Transverse colon (tissue), 4 donors: ENCODE measurements around the gene LETM1. TPM values are rescaled to one million over a fixed set of nuclear protein-coding genes. Genes with fewer than 3 reads are reported as not detected.

Experiments
- DNase-seq: peaks from one replicate; pipeline ENCODE4 v3.0.0-alpha.2; 2019
- H3K27ac ChIP-seq, 4 donors: fragments of 200-600 bp; sonication (generic); 2 replicates each; pipeline ENCODE4 v1.5.1; 2016 to 2018; ENCODE audit warnings: inconsistent platforms in 4 of 4
- H3K27me3 ChIP-seq: fragments of 200-600 bp; sonication (generic); 2 replicates; pipeline ENCODE4 v1.5.1; 2017; ENCODE audit warnings: inconsistent platforms
- H3K36me3 ChIP-seq, 4 donors: fragments of 200-600 bp; sonication (generic); 2 replicates each; pipeline ENCODE4 v1.5.1; 2017 to 2019; ENCODE audit warnings: inconsistent platforms in 4 of 4
- H3K4me1 ChIP-seq, 4 donors: fragments of 200-600 bp; sonication (generic); 2 replicates each; pipeline ENCODE4 v1.5.1; 2017 to 2020; ENCODE audit warnings: inconsistent platforms in 4 of 4
- H3K4me3 ChIP-seq, 4 donors: fragments of 200-600 bp; sonication (generic); 1 replicate in 1 of 4; 2 replicates in 3 of 4; pipeline versions ENCODE4 v1.5.1 to v1.6.1; 2017 to 2019; ENCODE audit warnings: inconsistent platforms in 4 of 4
- H3K9me3 ChIP-seq, 2 donors: fragments of 200-600 bp; sonication (generic); 2 replicates each; pipeline ENCODE4 v1.5.1; 2017 to 2019; ENCODE audit warnings: inconsistent platforms in 2 of 2
- EP300 ChIP-seq: sonication (generic); formaldehyde crosslinking; IDR thresholded peaks from one replicate; pipeline ENCODE4 v1.6.1; 2017; ENCODE audit warnings: antibody characterized with exemption, low read depth
- POLR2A ChIP-seq: fragments of 450-650 bp; IDR thresholded peaks from one replicate; pipeline ENCODE4 v1.6.1; 2016; ENCODE audit warnings: antibody characterized with exemption, mild to moderate bottlenecking, moderate library complexity
- POLR2AphosphoS5 ChIP-seq, 3 donors: sonication (generic); formaldehyde crosslinking; IDR thresholded peaks; one replicate each; pipeline ENCODE4 v1.6.1; 2016; ENCODE audit warnings: antibody characterized with exemption in 3 of 3
- WGBS, 2 donors: methylation state at CpG; one replicate each; pipeline ENCODE4 v1.1.5; 2018; ENCODE audit warnings: low coverage in 1 of 2; 5-methylcytosine and 5-hydroxymethylcytosine counted together
- in situ Hi-C, 4 donors: fragments of 200-750 bp; cut with MboI; loops; one replicate each; pipeline versions ENCODE4 v1.15.0 to v1.15.1; 2017; ENCODE audit warnings: low sequenced_read_pairs in 3 of 4, low pct_ligation_motif_present in 1 of 4, low pct_unique_long_range_greater_than_20kb in 1 of 4
- intact Hi-C: fragments of 100-400 bp; cut with DNase I; formaldehyde crosslinking; loops from one replicate; pipeline ENCODE4 v1.15.1; 2023; ENCODE audit warnings: low total_unique reads
- total RNA-seq, 4 donors: library from RNA; depleted of rRNA; stranded (reverse); fragments of >200 nt; gene quantifications; one replicate each; pipeline ENCODE4 v1.1.0, GENCODE V29; 2016
- TF ChIP-seq, protein P1 (sequence below), 5 experiments: fragments of 200-600 bp in 3 of 5; fragments of 450-650 bp in 2 of 5; sonication (generic) in 3 of 5; IDR thresholded peaks; 1 replicate in 2 of 5; 2 replicates in 3 of 5; pipeline ENCODE4 v1.5.1; 2016 to 2017; ENCODE audit warnings: antibody characterized with exemption in 5 of 5, inconsistent platforms in 3 of 5, mild to moderate bottlenecking in 2 of 5, moderate library complexity in 1 of 5

Gene LETM1
- total RNA-seq, 4 donors from 2014 or later: 173 to 469 (median 243) TPM

DNA sequence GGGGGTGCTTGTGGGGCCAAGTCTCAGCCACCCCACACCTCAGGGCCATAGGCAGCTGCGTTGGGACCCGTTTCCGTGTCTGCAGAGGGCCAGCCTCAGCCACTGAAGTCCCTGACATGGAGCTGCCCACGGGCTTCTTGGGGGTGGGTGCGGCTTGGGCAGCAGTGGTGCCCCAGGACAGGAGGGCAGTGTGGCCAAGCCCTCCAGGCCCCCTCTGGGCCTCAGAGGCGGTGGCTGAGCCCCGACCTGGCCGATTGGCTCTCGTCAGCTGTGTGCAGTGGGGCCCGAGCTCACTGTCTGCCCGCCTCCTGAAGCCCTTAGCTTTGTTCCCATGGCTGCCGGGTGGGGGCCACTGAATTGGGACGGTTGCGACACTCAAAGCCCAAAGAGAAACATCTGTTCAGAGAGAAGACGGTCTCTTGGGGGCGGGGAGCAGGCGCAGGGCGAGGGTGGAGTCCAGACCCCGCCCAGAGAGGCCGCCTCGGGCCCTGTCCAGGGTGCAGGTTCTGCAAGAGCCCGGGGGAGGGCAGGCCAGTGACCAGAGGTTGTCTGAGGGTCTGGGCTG lies 53.7 kb downstream of the LETM1 start:
- WGBS, 2 donors: 88 to 100% methylated on average over 2 to 22 of the region's 22 CpGs
- no peaks in the 10 kb centered on the region for H3K36me3 ChIP-seq
- H3K4me3 ChIP-seq: no peak overlapping the region
- H3K4me1 ChIP-seq: peaks cover 0 to 11% (median 3%) of the 10 kb centered on the region in 4 donors
- H3K27me3 ChIP-seq: peaks cover 7% of the 10 kb centered on the region
- in situ Hi-C loops: loop anchor here in 1 of 4 donors (25.0 kb wide), 1 partner anchor 385 kb away; no protein-coding TSS in a partner anchor
- intact Hi-C loops: no loop called here
- no peaks in the 10 kb centered on the region for H3K9me3 ChIP-seq
- DNase-seq: peak; percentile 36
- no peak overlapping the region for H3K27ac ChIP-seq
- TF ChIP-seq POLR2A (no peak), POLR2AphosphoS5 (IDR thresholded peaks at IDR 0.05) (no peak), EP300 (no peak)
- TF ChIP-seq, protein P1, sequence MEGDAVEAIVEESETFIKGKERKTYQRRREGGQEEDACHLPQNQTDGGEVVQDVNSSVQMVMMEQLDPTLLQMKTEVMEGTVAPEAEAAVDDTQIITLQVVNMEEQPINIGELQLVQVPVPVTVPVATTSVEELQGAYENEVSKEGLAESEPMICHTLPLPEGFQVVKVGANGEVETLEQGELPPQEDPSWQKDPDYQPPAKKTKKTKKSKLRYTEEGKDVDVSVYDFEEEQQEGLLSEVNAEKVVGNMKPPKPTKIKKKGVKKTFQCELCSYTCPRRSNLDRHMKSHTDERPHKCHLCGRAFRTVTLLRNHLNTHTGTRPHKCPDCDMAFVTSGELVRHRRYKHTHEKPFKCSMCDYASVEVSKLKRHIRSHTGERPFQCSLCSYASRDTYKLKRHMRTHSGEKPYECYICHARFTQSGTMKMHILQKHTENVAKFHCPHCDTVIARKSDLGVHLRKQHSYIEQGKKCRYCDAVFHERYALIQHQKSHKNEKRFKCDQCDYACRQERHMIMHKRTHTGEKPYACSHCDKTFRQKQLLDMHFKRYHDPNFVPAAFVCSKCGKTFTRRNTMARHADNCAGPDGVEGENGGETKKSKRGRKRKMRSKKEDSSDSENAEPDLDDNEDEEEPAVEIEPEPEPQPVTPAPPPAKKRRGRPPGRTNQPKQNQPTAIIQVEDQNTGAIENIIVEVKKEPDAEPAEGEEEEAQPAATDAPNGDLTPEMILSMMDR (IDR thresholded peaks at IDR 0.05): no peak

DNA sequence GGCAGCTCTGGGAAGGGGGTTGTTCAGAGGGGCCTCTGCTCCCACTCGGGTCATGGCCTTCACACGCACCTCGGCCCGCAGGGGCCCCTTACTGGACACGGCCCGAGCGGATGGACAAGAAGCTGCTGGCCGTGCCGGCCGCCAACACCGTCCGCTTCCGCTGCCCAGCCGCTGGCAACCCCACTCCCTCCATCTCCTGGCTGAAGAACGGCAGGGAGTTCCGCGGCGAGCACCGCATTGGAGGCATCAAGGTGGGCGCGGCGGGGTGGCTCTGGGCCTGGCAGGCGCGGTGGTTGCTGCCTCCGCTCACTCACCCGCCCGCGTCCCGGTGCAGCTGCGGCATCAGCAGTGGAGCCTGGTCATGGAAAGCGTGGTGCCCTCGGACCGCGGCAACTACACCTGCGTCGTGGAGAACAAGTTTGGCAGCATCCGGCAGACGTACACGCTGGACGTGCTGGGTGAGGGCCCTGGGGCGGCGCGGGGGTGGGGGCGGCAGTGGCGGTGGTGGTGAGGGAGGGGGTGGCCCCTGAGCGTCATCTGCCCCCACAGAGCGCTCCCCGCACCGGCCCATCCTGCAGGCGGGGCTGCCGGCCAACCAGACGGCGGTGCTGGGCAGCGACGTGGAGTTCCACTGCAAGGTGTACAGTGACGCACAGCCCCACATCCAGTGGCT lies 54.5 kb downstream of the LETM1 start:
- intact Hi-C loops: no loop called here
- in situ Hi-C loops: loop anchor here in 1 of 4 donors (25.0 kb wide), 1 partner anchor 386 kb away; no protein-coding TSS in a partner anchor
- no peak overlapping the region for H3K4me3 ChIP-seq
- H3K36me3 ChIP-seq: no peaks in the 10 kb centered on the region
- WGBS, 2 donors: 93 to 96% methylated on average over 17 to 40 of the region's 56 CpGs
- H3K4me1 ChIP-seq: peaks cover 2 to 19% (median 7%) of the 10 kb centered on the region in 4 donors
- H3K27me3 ChIP-seq: peaks cover 15% of the 10 kb centered on the region
- no peaks in the 10 kb centered on the region for H3K9me3 ChIP-seq
- DNase-seq: no peak
- TF ChIP-seq EP300 (no peak), POLR2A (no peak), POLR2AphosphoS5 (IDR thresholded peaks at IDR 0.05) (no peak)
- H3K27ac ChIP-seq: no peak overlapping the region

DNA sequence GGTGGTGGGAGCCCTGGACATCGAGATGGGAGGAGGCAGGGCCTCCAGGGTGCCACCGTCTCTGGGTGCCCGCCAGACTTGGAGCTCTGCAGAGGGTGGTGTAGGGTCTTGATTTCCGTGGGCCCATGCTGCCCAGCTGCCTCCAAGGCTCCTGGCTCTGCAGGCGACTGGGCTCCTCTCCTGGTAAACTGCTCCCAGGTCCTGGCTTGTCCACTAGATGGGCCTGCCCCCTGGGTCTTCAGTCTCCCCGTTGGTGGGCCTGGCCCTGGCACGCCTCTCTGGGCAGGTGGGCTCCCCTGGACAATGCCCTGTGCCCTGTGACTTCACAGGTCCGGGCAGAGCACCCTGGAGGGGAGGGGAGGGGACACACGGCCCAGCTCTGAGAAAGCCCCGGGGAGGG lies 55.2 kb downstream of the LETM1 start:
- Histone ChIP-seq H3K27me3 (peaks cover 21% of the 10 kb centered on the region), H3K27ac (no peak overlapping the region), H3K4me1 (peaks cover 9 to 25% (median 13%) of the 10 kb centered on the region in 4 donors), H3K9me3 (no peaks in the 10 kb centered on the region), H3K36me3 (no peaks in the 10 kb centered on the region), H3K4me3 (no peak overlapping the region)
- WGBS, 2 donors: 66% methylated on average over 9 of the region's 10 CpGs; no CpG with 5 or more reads in 1 of the 2 donors
- intact Hi-C loops (no loop called here), in situ Hi-C loops (loop anchor here in 1 of 4 donors (25.0 kb wide), 1 partner anchor 386 kb away; no protein-coding TSS in a partner anchor)
- no peak for DNase-seq
- TF ChIP-seq, protein P1 (IDR thresholded peaks at IDR 0.05): no peak
- TF ChIP-seq EP300: no peak
- no peak for TF ChIP-seq POLR2A

DNA sequence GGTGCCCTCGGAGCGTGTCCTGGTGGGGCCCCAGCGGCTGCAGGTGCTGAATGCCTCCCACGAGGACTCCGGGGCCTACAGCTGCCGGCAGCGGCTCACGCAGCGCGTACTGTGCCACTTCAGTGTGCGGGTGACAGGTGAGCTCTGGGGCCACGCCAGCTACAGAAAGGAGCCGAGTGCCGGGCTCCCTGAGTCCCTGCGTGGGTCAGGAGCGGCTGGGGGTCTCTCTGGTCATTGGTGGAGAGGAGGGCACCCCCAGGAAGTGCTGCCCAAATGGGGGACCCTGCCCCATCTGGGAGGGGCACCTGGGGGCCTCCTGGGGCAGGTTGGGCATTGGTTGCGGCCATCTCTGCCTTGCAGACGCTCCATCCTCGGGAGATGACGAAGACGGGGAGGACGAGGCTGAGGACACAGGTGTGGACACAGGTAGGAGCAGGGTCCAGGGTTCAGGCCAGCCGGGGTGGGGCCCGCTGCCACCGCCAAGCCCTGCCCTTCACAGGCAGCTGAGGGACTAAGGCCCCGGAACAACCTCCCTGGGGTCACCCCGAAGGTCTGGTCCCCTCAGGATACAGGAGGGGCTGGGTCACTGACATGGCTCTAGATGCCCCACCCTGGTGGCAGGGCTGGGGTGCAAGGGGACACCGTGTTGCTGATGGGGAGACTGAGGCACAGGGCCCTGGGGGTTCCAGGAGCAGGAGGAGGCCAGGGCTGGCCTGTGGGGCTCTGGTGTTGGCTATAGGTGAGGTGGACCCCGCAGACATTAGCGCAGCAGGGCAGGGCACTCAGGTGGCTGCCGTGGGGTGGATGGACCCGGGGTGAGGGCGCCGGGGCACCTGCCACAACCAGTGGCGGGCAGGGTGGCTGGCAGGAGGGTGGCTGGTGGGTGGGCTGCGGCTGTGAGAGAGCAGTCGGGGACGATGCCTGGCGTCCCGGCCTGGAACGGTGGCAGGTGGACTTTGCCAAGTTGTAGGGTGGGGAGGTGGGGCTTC lies 56.3 kb downstream of the LETM1 start:
- Histone ChIP-seq H3K36me3 (no peaks in the 10 kb centered on the region), H3K27me3 (peaks cover 32% of the 10 kb centered on the region), H3K27ac (peak overlapping the region in 1 of 4 donors; percentile 15), H3K4me3 (no peak overlapping the region), H3K4me1 (peaks cover 12 to 36% (median 23%) of the 10 kb centered on the region in 4 donors), H3K9me3 (no peaks in the 10 kb centered on the region)
- TF ChIP-seq, protein P1 (IDR thresholded peaks at IDR 0.05): no peak
- no peak for TF ChIP-seq POLR2AphosphoS5 (IDR thresholded peaks at IDR 0.05)
- TF ChIP-seq POLR2A: no peak
- TF ChIP-seq EP300: no peak
- 85% methylated on average over 29 of the region's 41 CpGs; no CpG with 5 or more reads in 1 of the 2 donors for WGBS, 2 donors
- in situ Hi-C loops (loop anchor here in 1 of 4 donors (25.0 kb wide), 1 partner anchor 388 kb away; no protein-coding TSS in a partner anchor), intact Hi-C loops (no loop called here)
- DNase-seq: peak; percentile 64
